HG03571 (cell line): ENCODE results near the gene CTNNBL1.

Source experiments
- ATAC-seq: cut with Tn5 transposase; IDR thresholded peaks from one replicate; pipeline ENCODE4 v1.9.1; 2021; ENCODE audit not compliant: unreplicated experiment

The CTNNBL1 gene

DNA sequence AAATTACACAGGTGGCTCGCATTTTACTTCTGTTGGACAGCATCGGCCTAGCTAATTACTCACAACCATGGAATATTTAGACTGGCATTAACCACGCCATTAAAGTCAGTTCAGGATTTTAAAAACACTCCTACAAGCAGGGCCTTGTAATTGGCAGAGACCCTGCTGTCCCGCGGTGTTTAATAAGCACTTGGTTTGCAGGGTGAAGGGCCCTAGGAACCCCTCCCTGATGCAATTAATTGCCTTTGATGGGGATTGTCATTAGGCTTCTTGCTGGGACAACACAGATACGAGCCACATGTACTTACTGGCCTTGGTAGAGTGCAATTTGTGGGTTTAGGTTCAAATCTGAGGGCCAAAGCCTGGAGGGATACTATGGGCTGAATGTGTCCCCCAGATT lies 201.3 kb downstream of the CTNNBL1 start:
- ATAC-seq: no peak

DNA sequence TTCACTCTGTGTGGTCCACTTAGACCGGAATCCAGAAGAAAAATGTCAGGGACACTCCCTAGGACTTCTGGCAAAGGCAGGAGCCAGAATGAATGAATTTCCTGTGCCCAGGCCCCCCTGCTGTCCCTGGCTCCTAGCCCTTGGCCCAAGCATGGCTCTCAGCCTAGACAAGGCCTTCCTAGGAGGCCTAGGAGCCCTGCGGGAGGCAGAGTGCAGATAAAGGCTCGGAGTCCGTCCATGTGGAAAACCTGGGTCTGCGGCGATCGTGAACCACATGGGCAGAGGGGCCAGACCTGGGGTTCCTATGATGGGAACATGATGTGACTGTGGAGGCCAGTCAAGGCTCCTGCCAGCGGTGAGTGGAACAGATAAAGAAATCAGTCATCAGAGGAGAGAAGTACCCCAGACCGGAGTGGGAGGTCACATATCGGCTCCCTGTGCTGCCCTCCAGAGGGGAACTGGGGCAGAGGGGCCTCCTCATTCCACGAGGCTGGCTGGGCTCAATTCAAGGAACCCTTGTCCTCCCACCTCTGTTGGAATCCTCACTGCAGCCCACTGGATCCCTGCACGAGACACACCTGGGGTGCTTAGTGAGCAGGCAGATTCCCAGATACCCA lies 203.2 kb downstream of the CTNNBL1 start:
- no peak for ATAC-seq

DNA sequence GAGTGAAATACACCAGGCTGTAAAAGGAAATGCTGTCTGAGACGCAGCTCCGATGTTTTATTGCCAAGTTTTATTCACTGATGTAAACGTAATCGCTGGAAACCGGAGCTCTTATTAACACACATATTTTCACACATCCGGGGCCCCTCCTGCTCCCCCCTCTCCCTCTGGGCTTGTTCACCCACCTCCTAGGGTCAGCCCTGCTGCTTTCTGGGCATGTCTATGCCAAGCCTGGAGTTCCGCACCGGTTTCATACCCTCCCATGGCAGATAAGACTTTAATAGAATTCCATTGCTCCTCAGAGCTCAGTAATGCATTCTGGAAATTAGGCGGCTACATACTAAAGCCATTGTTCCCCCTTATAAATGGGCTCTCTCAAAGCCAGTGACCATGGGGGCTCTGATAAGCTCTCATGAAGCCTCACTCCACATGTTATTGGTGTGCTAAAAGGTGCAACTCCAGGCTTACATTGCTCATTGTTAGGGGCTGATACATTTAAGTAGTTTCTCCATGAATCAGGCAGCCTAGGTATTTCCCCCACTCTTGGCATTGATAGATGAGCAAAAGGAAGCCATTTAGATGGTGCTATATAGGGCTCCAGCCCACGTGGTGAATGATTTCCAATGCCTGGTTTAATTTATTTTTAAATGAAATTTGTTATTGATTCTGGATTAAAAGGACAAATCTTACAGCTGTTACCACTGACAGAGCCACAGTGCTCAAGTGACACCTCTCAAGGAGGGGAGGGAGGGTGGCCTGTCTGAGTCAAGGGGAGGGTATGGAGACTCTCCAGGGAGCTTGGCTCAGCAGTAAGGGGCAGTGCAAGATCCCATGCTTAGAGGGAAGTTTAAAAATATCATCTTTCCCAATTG lies 204.6 kb downstream of the CTNNBL1 start:
- no peak for ATAC-seq

DNA sequence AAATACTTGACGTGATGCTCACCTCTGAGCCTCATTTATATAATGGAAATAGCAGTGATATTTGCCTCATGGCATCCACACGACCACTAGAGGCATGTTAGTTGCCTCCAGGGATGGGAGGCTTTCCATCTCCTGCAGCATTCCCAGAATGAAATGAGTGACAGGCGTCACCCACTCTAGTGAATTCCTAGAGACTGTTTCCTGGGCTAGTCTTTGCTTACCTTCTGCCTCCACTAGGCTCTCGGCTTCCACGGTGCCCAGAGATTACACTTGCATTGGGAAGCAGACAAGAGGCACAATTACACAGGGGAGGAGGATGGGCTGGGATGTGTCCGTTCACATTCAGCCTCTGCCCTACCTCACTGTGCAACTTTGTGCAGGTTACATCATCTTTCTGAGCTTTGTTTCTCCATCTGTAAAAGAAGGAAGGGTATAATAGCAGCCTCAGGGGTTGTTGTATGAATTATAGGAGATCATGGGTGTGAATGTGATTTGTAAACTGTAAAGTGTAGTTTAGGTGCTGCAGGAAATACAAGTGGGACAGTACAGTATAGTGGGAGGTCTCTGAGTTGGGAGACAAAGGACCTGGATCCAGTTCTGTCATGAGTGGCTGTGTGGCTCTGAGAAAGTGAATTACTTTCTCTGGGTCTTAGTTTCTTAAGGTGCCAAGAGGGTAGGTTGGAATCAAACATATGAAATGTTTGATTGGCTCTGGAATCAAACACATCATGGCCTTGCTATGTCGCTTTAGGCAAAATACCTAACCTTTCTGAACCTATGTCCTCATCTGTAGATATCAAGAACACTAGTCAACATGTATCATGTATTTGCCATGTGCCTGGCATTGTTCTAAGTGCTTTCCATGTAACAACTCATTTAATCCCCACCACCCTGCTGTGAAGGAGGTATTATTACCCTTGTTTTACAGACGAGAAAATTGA lies 205.5 kb downstream of the CTNNBL1 start:
- no peak for ATAC-seq

DNA sequence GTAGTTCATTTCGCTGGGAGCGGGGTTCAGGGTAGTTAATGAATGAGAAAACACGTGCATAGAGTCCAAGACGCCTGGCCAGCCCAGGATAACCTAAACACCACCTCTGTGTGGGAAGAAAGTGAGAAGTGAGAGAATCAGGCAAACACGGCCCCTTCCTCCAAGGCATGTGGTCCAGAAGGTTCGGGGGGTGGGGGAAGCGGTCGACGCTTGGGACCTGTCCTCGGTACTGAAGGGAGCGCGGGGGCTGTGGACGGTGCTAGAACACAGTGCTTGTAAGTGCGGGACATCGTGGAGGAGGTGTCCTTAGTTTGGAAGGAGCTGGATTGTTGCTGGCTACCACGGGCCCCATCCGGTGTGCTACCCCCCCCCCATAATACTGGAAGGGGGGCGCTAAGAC lies 207.4 kb downstream of the CTNNBL1 start:
- ATAC-seq: no peak

DNA sequence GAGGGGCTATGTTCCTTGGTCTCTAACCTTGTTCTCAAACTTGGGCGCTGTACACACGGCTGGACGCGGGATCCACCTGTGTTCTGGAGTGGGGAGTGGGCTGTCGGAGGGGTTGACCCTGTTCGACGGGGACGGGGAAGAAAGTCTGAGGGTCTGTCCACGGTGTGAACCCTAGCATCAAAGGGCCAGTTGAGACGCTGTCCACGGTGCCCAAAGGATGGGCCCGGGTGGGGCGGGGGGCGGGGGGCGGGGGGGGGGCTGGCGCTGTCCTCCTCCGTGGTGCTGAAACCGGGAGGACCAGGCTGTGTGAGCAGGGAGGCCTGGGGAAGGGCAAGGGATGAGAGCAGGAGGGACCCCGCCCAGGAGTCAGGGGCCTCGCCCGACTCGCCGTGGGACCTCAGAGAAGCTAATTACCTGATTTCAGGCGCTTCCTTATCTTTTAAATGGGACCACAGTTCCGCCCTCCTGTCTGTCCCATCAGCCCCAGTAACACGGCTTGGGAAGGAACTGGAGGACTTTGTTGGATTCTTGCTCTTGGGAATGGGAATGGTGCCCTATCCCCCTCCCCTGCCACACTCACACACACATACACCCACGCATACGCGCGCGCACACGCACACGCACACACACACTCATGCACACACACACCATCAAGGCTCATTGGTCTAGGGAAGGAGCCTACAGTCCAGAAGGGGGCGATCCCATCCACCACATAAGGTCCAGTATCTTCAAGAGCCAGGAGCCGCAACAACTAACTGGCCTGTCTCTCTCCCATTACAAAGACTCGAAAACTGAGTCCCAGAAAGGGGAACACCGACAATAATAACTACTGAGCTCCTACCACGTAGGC lies 208.0 kb downstream of the CTNNBL1 start:
- ATAC-seq: no peak

DNA sequence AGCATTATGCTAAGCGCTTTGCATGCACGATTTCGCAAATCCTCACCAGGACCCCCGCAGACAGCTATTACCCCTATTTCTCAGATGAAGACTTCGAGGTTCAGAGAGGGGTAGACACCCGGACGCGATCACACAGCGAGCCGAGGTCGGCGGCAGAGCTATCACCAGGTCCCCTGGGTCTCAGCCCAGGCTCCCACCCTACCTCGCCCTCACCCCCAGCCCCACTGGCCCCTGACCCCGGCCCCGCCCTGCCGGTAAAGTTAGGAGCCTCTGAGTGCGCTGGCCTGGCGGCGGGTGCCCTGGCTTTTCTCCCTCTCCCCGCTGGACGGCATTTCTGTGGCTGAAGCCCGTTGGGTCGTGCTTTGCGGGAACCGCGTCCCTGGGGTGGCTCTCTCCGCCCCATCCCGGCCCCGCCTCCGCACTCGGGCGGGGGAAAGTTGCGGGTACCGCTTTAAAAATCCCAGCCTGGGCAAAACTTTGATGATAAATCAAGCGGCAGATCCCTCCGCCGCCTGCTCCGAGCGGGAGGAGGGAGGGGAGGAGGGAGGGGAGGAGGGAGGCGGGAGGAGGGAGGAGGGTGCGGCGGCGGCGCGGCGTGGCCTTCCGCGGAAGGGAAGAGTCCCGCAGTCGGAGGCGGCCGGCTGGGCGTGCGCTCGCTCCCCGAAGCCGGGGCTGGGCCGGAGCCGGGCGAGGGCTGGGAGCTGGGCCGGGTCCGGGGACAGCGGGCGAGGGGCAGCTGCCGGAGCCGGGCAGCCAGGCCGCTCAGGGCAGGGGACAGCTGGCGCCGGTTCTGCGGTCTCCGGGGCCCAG lies 208.9 kb downstream of the CTNNBL1 start, which contains the start of gene VSTM2L:
TSS of gene VSTM2L (plus strand) at position 624 of the 810 bp plus-strand sequence. CDS start 224 bp downstream, outside the sequence.
- no peak for ATAC-seq

DNA sequence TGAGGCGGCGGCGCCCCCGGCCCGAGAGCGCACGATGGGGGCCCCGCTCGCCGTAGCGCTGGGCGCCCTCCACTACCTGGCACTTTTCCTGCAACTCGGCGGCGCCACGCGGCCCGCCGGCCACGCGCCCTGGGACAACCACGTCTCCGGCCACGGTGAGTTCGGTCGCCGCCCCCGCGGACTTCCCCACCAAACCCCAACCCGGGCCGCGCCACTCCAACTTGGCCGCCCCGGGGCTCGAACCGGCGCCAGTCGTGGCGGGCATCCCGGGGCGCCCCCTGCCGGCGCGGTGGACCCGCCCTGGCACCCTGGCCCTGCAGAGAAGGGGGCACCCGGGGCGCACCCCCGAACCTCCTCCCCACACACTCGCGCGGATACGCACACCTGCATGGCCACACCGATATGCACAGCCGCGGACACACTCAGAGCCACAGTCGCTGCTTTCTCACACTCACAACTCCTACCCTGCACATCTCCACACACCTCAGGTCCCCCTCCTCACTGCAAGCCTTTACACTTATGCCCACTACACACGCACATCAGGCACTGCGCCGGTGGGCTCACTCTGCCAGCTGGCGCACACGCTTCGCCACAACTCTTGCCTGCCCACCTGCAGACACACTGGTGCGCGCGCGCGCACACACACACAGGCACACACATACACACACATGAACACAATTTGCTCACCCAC lies 209.6 kb downstream of the CTNNBL1 start:
- no peak for ATAC-seq

DNA sequence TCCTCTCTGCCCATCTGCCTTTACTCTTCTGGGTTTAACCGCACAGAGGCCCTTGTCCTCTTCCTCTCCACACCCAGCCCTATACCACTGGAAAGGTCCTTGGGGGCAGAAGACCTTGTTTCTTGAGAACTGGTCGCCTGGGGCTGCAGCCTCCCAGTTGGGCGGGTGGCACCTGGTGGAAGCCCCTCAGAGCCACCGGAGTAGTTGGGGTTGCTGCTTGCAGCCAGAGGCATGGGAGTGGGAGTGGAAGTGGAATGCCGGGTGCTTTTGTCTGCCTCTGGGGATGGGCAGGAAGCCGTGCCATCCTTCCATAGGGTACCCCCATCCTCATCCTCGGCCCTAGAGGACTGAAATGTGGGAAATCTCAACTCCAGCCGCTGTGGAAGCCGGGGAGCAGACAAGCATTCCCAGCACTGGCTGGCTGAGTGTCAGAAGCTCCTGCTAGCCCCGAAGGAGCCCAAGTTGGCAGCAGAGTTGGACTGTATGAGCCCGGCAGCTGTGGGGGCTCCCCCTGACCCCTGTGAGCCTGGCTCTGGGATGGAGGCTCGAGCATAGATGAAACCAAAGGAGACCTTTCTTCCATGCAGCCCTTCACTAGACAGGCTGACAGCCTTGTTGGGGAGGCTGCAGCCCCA lies 210.3 kb downstream of the CTNNBL1 start:
- ATAC-seq: no peak

DNA sequence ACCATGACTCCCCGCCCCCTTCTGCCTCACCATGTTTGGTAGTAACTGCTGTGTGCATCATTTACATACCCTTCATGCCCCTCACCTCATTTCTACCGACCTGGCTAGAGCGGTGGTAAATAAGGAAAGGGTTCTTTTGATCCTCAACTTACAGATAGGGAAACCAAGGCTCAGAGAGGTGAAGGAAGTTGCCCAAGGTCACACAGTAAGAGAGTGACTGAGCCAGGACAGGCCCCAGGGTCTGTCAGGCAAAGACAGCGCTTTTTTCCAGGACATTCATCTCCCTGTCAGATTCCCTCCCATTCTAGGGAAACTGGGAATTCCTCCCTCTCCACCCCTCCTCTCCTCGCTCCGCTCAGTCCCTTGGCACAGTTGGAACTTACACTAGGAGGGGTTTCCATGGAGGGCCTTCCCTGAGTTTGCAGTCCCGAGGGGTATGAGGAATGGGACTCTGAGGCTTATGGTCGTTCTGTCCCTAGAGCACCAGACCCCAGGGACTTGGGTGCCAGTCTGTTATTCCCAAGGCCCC lies 211.1 kb downstream of the CTNNBL1 start:
- ATAC-seq: no peak

DNA sequence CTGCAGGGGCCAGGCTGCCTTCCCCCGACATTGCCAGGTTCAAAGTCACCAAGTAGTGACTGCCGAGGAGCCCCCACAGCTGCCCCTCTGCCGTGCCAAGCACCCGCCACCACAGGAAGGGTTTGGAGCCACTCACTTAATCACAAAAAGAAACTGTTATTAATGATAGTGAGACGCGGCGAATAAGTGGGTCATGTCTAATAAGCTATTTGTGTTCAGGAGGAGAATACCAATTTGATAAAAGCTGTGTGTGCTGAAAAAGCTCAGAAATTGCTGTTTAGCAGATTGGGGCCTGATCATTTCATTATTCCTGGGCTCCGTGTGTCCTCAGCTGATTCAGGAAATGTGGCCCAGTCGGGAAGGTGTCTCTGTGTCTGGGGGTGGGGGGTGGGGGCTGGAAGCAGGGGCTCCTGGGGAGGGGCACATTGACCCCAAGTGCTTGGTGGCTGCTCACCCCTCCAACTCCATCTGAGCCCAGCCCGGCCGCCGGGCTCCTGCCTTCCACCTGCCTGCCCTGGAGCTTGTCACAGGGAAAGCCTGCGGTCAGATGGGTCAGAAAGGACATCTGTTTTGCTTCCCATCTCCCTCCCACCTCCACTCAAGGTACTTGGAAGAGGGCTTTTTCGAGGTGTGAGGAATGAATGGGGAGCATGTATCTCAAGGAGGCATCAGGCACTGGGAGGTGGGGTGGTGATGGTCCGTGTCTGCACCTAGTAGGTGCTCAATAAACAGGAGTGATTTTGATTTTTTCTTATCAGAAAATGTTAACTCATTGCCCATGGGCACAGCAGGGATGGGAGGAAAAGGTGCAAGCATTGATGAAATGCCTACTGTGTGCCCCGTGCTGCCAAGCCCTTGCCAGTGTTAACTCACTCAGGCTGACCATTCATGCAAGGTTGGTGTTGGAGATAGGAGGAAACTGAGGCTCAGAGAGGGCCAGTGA lies 212.1 kb downstream of the CTNNBL1 start:
- ATAC-seq: no peak

DNA sequence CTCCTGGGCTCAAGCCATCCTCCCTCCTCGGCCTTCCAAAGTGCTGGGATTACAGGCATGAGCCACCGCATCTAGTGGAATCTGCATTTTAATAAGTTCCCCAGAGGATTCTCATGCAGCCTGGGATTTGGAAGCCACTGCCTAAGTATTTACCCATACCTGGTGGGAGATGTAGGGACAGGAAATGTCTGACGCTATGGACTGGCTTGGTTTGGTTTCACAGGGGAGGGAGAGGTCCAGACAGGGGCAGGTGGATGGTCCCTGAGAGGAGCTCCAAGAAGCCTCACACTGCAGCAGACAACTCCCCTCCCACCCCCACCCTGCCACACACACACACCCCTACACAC lies 213.5 kb downstream of the CTNNBL1 start:
- ATAC-seq: no peak

DNA sequence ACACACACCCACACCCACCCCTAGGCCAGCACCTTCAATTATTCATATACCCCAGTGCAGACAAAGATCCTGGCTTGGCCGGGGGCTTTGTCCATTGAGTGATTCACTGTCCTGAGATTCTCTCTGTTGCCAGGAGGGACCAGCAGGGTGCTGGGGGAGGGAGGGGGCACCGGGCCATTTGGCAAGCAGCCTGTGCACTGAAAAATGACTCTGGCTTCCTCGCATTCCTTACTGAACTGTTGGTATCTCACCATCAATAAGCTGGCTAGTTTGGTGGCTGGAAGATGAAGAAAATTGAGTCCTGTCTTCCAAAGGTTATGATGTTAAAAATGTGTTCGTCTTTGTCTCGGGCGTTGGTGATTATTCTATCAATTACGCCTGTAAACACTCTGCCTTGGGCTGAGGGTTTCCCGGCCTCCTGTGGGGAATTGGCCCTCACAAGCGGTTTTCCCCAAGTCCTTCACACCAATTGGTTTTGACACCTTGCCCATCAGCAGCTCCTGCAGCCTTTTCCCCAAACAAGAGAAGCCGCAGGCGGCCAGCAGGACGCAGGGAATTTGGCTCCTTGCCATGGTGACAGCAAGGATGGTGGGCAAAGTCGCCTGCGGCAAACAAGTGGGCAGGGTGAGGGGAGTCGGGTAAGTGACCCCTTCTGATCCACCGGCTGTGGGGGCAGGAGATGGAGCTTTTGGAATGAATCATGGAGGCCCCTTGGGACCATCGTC lies 214.0 kb downstream of the CTNNBL1 start:
- ATAC-seq: no peak

DNA sequence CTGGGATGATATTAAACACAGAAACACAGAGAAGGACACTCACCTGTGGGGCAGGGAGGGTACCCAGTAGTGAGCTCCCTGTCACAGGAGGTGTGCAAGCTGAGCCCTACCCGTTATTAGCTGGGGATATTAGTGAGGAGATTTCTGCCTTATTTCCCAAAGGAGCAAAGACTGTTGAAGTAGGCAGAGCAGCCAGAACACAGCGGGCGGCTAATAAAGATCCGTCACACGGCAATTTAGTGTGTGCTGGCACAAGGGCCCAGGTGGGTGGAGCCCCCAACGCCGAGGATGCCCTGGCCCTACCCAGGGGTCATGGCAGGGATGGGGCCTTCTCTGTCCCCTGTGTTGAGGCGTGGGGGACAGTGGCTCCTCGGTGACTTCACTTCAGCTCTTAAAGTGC lies 217.4 kb downstream of the CTNNBL1 start:
- no peak for ATAC-seq

DNA sequence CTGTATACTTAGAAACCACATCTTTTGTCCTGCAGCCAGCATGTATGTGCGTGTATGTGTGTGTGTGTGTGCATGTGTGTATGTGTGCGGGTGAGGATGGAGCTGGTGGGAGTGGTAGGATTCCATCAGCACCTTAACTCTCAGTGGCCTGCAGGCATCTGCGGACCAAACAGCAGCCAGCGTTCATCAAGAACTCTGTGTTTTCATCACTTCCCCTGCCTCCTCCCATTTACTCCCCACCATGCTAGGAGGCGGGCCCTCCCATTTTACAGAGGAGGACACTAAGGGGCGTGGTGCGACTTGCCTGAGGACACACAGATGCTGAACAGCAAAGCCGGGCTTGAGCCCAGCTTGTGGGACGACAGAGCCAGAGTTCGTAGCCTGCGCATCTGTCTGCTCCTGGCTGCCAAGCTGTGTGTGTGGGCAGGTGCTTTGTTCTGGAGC lies 218.0 kb downstream of the CTNNBL1 start:
- no peak for ATAC-seq

DNA sequence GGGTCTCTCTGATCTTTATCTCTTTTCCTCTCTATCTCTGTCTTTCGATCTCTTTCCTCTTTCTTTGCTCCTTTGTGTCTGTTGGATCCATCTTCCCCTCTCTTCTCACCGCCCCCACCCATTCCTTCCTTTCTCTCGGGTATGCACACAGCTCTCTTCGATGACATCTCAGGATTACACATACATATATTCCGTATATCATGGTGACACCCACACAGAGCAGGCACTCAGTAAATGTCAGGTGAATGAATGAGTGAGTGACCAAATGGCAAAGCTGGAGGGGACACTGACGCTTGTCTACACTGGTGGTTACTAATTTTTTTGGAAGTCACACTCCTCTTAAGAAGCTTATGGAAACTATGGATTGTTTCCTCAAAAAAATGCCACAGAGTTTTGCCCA lies 219.0 kb downstream of the CTNNBL1 start:
- ATAC-seq: no peak
